C4-2B (cell line): Measurements from ENCODE around the gene EPC1.
"Not testable (repeated sequence)": the region's sequence is repeated elsewhere in the genome, so short reads cannot be mapped to it uniquely, and the experiment has no call there.

Experiments used
- H3K27ac ChIP-seq: fragments of 450-650 bp; 2 replicates; pipeline ENCODE4 v1.5.1; 2017
- CTCF ChIP-seq: fragments of 450-650 bp; conservative IDR thresholded peaks from 2 replicates; pipeline ENCODE4 v1.5.1; 2017; ENCODE audit warnings: mild to moderate bottlenecking
- ZFX ChIP-seq: fragments of 450-650 bp; IDR thresholded peaks from 2 replicates; pipeline ENCODE4 v1.6.1; 2017

EPC1 gene

GRCh38 chr10:32256613-32257437 lies 90.1 kb downstream of the EPC1 start:
- no peak for TF ChIP-seq ZFX
- TF ChIP-seq CTCF = peak; percentile 97
- no peak overlapping the region for H3K27ac ChIP-seq

GRCh38 chr10:32253821-32254220 lies 93.1 kb downstream of the EPC1 start:
- H3K27ac ChIP-seq = no peak overlapping the region
- no peak for TF ChIP-seq CTCF

GRCh38 chr10:32253276-32253675 lies 93.7 kb downstream of the EPC1 start:
- H3K27ac ChIP-seq = no peak overlapping the region
- TF ChIP-seq ZFX = no peak
- TF ChIP-seq CTCF = no peak

- not testable (repeated sequence) for H3K27ac ChIP-seq
Observed at GRCh38 chr10:32250489-32250888, 96.5 kb downstream of the EPC1 start.

- no peak for TF ChIP-seq CTCF
- no peak for TF ChIP-seq ZFX
- no peak overlapping the region for H3K27ac ChIP-seq
Observed at GRCh38 chr10:32246685-32247084, 100.3 kb downstream of the EPC1 start.

- TF ChIP-seq ZFX = no peak
- no peak for TF ChIP-seq CTCF
Observed at GRCh38 chr10:32245760-32246159, 101.2 kb downstream of the EPC1 start.

GRCh38 chr10:32244421-32245207 lies 102.3 kb downstream of the EPC1 start:
- H3K27ac ChIP-seq = no peak overlapping the region
- TF ChIP-seq ZFX (no peak), CTCF (no peak)

More at GRCh38 chr10:32245760-32246159, 101.2 kb downstream of the EPC1 start:
- no peak overlapping the region for H3K27ac ChIP-seq
